GM12801 (cell line): ENCODE data around the gene WSCD2.

ENCODE experiments used
- CTCF ChIP-seq: IDR thresholded peaks from one replicate; pipeline ENCODE4 v1.5.1; 2011; ENCODE audit warnings: control low read depth; ENCODE audit not compliant: insufficient read length; ENCODE audit errors: extremely low read depth

Gene WSCD2

GRCh38 chr12:108174641-108175040 lies 45.6 kb downstream of the WSCD2 start:
- no peak for TF ChIP-seq CTCF

GRCh38 chr12:108175310-108175709 lies 46.2 kb downstream of the WSCD2 start:
- TF ChIP-seq CTCF = no peak

- TF ChIP-seq CTCF = no peak
These were observed 47.2 kb downstream of the WSCD2 start for GRCh38 chr12:108176292-108176691.

- TF ChIP-seq CTCF = no peak
These were observed 48.0 kb downstream of the WSCD2 start for GRCh38 chr12:108177131-108177530.

GRCh38 chr12:108179305-108179704 lies 50.2 kb downstream of the WSCD2 start:
- TF ChIP-seq CTCF = no peak

- TF ChIP-seq CTCF = no peak
These were observed 51.4 kb downstream of the WSCD2 start for GRCh38 chr12:108180255-108181094.

- TF ChIP-seq CTCF = no peak
These were observed 52.0 kb downstream of the WSCD2 start for GRCh38 chr12:108181095-108181454.

- TF ChIP-seq CTCF = no peak
These were observed 53.0 kb downstream of the WSCD2 start for GRCh38 chr12:108182096-108182495.
